Activated CD4-positive, CD25-positive, alpha-beta regulatory T cell (primary cell): ENCODE data around the gene CSAG1.
"Not testable (repeated sequence)": the region's sequence is repeated elsewhere in the genome, so short reads cannot be mapped to it uniquely, and the experiment has no call there.

Experiments
- DNase-seq, 4 experiments: peaks; one replicate each; lab custom pipeline; 2025; lab: John Stamatoyannopoulos, UW

CSAG1 gene, protein sequence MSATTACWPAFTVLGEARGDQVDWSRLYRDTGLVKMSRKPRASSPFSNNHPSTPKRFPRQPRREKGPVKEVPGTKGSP

DNA sequence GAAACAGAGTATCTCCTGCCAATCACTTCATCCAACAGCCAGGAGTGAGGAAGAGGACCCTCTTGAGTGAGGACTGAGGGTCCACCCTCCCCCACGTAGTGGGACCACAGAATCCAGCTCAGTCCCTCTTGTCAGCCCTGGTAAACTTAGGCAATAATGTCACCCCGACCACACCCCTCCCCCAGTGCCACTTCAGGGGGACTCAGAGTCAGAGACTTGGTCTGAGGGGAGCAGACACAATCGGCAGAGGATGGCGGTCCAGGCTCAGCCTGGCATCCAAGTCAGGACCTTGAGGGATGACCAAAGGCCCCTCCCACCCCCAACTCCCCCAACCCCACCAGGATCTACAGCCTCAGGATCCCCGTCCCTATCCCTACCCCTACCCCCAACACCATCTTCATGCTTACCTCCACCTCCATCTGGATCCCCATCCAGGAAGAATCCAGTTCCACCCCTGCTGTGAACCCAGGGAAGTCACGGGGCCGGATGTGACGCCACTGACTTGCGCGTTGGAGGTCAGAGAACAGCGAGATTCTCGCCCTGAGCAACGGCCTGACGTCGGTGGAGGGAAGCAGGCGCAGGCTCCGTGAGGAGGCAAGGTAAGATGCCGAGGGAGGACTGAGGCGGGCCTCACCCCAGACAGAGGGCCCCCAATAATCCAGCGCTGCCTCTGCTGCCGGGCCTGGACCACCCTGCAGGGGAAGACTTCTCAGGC lies at the start of gene CSAG1, which contains the start of gene MAGEA12:
Gene CSAG1 (minus strand): TSS at position 461 of the 715 bp plus-strand sequence. CDS start 1,261 bp downstream, outside the sequence.
Gene MAGEA12 (plus strand): TSS at position 497 of the 715 bp plus-strand sequence. CDS start 2,405 bp downstream, outside the sequence.
- no peak for DNase-seq

DNA sequence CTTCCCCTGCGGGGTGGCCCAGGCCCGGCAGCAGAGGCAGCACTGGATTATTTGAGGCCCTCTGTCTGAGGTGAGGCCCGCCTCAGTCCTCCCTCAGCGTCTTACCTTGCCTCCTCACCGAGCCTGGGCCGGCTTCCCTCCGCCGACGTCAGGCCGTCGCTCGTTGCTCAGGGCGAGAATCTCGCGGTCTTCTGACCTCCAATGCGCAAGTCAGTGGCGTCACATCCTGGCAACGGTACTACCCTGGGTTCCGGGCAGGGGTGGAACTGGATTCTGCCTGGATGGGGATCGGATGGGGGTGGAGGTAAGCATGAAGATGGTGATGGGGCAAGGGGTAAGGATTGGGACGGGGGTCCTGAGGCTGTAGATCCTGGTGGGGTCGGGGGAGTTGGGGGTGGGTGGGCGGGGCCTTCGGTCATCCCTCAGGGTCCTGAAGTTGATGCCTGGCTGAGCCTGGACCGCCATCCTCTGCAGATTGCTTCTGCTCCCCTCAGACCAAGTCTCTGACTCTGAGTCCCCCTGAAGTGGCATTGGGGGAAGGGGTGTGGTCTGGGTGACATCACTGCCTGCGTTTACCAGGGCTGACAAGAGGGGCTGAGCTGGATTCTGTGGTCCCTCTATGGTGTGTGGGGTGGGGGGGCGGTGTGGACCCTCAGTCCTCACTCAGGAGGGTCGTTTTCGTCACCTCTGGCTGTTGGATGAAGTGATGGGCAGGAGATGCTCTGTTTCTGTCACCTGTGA lies 36.2 kb upstream of the CSAG1 start, which contains the start of gene MAGEA6:
Gene MAGEA6 (minus strand): TSS at position 141 of the 741 bp plus-strand sequence. CDS start 2,039 bp downstream, outside the sequence.
- DNase-seq = not testable (repeated sequence)

DNA sequence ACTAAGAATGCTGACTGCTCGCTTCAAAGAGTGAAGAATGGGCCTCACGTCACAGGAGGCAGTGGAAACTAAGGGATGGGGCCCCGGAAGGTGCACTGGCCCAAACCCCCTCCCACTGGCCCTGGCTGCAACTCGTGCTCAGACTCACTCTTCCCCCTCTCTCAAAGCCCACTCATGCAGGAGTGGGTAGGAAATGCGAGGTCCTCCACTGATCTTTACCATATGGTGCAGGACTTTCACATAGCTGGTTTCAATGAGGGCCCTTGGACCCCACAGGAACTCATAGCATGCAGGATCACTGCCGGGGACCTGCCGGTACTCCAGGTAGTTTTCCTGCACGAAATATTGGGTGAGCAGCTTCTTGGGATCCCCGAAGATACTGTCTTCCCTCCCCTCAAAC lies 33.0 kb upstream of the CSAG1 start:
- not testable (repeated sequence) for DNase-seq

DNA sequence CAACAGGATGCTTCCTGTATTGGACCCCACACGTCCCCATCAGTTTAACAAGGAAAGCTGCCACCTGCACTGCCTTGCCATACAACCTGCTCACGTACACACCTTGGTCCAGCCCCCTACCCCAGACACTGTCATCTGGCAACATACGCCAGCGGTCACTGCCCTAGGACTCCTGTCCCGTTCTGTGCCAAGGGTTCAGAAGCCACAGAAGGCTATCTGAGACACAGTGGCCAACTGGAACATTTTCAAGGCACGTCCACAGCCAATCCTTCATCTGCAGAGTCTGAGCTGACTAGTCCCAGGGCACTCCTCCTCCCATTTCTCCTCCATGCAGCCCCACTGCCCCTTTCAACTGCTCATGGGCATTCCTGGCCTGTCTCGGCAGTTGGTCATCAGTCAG lies 28.1 kb upstream of the CSAG1 start:
- not testable (repeated sequence) for DNase-seq

DNA sequence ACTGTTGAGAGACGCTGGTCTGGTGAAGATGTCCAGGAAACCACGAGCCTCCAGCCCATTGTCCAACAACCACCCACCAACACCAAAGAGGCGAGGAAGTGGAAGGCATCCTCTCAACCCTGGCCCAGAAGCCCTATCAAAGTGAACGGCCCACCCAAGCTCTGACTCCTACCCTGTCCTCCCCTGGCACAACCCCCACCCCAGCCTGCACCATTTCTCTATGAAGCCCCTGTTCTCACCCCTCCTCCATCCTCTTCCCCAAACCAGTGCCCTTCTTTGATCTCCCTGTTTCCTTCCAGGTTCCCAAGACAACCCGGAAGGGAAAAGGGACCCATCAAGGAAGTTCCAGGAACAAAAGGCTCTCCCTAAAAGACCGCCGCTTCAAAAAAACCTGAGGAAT lies 26.0 kb upstream of the CSAG1 start:
- DNase-seq = not testable (repeated sequence)

DNA sequence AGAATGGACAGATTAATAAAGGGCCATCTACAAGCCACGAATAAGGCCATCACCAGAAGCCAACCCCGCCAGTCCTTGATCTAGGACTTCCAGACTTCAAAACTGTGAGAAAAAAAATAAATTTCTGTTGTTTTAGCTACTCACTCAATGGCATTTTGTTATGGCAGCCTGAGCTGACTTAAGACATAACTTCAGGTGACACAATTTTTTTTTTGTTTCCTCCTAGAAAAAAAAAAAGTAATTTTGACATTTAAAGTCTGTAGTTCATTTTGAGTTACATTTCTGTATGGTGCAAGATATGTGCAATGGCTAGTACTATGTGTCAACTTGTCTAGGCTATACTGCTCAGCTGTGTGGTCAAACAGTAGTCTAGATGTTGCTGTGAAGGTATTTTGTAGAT lies 25.4 kb upstream of the CSAG1 start, which contains the start of gene CSAG3:
Gene CSAG3 (plus strand): TSS at position 301 of the 400 bp plus-strand sequence.
- DNase-seq = not testable (repeated sequence)

DNA sequence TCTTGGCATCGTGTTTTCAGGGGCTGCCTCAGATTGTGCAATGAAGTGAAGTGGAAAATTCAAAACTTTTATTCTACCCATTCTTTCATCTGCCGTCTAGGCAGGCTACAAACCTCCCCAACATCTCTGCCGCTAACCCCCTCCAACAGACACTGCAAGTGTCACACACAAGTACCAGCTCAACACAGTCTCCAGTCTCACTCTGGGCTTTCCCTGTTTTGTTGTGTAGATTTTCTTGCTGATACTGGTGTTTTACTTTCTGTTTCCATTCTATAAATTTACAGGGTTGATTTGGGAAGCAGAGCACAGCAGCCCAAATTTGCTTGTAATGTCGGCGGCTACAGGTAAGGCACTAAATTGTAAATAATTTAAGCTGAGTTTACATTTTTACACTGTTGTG lies 21.4 kb upstream of the CSAG1 start:
- DNase-seq = not testable (repeated sequence)

DNA sequence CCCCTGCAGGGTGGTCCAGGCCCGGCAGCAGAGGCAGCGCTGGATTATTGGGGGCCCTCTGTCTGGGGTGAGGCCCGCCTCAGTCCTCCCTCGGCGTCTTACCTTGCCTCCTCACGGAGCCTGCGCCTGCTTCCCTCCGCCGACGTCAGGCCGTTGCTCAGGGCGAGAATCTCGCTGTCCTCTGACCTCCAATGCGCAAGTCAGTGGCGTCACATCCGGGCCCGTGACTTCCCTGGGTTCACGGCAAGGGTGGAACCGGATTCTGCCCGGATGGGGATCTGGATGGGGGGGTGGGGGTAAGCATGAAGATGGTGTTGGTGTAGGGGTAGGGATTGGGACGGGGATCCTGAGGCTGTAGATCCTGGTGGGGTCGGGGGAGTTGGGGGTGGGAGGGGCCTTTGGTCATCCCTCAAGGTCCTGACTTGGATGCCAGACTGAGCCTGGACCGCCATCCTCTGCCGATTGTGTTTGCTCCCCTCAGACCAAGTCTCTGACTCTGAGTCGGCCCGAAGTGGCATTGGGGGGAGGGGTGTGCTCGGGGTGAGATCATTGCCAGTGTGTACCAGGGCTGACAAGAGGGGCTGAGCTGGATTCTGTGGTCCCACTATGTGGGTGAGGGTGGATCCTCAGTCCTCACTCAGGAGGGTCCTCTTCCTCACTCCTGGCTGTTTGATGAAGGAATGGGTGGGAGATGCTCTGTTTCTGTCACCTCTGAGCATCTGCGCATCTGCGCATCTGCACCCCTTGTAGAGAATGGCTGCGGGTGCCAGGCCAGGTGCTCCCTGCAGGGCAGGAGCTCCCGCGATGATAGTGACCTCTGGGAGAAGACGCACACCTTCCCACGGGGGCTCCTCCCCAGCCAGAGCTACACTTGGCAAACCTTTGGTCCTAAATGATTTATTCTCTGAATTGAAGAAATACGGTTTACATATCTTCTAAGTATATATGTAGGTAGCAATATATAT lies 20.4 kb upstream of the CSAG1 start, which contains the start of gene MAGEA2:
Gene MAGEA2 (minus strand): TSS at position 157 of the 965 bp plus-strand sequence. CDS start 2,479 bp downstream, outside the sequence.
- not testable (repeated sequence) for DNase-seq

DNA sequence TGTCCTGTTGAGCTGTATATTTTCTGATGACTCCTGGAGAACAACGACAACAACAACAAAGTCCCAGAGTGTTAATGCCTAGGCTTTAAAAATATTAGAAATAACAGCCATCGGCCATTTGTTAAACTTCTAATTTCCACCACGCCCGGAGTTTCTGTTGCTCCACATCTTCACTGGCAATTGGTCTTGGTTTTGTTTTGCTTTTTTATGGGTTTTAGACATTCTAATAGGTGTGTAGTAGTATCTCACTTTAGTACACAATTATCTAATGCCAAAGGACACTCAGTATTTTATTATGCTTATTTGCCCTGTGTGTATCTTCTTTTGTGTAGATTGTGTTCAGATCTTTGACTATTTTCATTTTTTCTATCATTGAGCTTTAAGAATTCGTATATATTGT lies 5.0 kb upstream of the CSAG1 start:
- no peak for DNase-seq

DNA sequence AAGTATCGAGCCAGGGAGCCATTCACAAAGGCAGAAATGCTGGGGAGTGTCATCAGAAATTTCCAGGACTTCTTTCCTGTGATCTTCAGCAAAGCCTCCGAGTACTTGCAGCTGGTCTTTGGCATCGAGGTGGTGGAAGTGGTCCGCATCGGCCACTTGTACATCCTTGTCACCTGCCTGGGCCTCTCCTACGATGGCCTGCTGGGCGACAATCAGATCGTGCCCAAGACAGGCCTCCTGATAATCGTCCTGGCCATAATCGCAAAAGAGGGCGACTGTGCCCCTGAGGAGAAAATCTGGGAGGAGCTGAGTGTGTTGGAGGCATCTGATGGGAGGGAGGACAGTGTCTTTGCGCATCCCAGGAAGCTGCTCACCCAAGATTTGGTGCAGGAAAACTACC lies 3.0 kb upstream of the CSAG1 start:
- not testable (repeated sequence) for DNase-seq

DNA sequence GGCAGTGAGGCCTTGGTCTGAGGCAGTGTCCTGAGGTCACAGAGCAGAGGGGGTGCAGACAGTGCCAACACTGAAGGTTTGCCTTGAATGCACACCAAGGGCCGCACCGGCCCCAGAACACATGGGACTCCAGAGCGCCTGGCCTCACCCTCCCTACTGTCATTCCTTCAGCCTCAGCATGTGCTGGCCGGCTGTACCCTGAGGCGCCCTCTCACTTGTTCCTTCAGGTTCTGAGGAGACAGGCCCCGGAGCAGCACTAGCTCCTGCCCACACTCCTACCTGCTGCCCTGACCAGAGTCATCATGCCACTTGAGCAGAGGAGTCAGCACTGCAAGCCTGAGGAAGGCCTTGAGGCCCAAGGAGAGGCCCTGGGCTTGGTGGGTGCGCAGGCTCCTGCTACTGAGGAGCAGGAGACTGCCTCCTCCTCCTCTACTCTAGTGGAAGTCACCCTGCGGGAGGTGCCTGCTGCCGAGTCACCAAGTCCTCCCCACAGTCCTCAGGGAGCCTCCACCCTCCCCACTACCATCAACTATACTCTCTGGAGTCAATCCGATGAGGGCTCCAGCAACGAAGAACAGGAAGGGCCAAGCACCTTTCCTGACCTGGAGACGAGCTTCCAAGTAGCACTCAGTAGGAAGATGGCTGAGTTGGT lies 2.5 kb upstream of the CSAG1 start:
- no peak for DNase-seq

DNA sequence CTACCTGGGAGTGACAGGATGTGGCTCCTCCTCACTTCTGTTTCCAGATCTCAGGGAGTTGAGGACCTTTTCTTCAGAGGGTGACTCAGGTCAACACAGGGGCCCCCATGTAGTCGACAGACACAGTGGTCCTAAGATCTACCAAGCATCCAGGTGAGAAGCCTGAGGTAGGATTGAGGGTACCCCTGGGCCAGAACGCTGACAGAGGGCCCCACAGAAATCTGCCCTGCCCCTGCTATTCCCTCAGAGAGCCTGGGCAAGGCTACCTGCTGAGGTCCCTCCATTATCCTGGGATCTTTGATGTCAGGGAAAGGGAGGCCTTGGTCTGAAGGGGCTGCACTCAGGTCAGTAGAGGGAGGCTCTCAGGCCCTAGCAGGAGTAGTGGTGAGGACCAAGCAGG lies 1.6 kb upstream of the CSAG1 start:
- DNase-seq = no peak

DNA sequence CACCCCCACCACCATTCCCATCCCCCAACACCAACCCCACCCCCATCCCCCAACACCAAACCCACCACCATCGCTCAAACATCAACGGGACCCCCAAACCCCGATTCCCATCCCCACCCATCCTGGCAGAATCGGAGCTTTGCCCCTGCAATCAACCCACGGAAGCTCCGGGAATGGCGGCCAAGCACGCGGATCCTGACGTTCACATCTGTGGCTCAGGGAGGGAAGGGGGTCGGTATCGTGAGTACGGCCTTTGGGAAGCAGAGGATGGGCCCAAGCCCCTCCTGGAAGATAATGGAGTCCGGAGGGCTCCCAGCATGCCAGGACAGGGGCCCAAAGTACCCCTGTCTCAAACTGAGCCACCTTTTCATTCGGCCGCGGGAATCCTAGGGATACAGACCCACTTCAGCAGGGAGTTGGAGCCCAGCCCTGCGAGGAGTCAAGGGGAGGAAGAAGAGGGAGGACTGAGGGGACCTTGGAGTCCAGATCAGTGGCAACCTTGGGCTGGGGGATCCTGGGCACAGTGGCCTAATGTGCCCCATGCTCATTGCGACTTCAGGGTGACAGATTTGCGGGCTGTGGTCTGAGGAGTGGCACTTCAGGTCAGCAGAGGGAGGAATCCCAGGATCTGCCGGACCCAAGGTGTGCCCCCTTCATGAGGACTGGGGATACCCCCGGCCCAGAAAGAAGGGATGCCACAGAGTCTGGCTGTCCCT lies 780 bp upstream of the CSAG1 start:
- DNase-seq = not testable (repeated sequence)

DNA sequence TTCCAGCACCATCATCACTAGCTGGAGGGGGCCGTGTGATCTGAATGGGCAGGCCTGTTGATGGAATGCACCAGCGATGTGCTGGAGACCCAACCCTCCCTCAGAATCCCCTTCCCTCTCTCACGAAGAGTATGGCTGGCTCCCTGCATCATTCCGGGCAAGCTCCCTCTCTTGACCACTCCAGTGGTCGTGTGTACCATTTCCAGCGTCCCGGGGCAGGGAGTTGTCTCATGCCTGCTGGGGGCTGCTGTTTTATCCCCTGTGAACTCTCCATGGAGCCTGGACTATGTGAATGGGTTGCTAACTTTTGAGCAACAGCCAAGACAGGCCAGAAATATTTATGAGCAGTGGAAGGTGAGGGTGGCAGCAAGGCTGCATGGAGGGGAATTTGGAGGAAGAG lies 8.1 kb downstream of the CSAG1 start:
- no peak for DNase-seq

DNA sequence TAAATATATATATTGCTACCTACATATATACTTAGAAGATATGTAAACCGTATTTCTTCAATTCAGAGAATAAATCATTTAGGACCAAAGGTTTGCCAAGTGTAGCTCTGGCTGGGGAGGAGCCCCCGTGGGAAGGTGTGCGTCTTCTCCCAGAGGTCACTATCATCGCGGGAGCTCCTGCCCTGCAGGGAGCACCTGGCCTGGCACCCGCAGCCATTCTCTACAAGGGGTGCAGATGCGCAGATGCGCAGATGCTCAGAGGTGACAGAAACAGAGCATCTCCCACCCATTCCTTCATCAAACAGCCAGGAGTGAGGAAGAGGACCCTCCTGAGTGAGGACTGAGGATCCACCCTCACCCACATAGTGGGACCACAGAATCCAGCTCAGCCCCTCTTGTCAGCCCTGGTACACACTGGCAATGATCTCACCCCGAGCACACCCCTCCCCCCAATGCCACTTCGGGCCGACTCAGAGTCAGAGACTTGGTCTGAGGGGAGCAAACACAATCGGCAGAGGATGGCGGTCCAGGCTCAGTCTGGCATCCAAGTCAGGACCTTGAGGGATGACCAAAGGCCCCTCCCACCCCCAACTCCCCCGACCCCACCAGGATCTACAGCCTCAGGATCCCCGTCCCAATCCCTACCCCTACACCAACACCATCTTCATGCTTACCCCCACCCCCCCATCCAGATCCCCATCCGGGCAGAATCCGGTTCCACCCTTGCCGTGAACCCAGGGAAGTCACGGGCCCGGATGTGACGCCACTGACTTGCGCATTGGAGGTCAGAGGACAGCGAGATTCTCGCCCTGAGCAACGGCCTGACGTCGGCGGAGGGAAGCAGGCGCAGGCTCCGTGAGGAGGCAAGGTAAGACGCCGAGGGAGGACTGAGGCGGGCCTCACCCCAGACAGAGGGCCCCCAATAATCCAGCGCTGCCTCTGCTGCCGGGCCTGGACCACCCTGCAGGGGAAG lies 19.4 kb downstream of the CSAG1 start, which contains the start of gene MAGEA2B:
Gene MAGEA2B (plus strand): TSS at position 814 of the 973 bp plus-strand sequence. CDS start 2,479 bp downstream, outside the sequence.
- not testable (repeated sequence) for DNase-seq

DNA sequence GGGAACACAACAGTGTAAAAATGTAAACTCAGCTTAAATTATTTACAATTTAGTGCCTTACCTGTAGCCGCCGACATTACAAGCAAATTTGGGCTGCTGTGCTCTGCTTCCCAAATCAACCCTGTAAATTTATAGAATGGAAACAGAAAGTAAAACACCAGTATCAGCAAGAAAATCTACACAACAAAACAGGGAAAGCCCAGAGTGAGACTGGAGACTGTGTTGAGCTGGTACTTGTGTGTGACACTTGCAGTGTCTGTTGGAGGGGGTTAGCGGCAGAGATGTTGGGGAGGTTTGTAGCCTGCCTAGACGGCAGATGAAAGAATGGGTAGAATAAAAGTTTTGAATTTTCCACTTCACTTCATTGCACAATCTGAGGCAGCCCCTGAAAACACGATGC lies 20.3 kb downstream of the CSAG1 start:
- not testable (repeated sequence) for DNase-seq

DNA sequence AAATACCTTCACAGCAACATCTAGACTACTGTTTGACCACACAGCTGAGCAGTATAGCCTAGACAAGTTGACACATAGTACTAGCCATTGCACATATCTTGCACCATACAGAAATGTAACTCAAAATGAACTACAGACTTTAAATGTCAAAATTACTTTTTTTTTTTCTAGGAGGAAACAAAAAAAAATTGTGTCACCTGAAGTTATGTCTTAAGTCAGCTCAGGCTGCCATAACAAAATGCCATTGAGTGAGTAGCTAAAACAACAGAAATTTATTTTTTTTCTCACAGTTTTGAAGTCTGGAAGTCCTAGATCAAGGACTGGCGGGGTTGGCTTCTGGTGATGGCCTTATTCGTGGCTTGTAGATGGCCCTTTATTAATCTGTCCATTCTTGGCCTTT lies 24.3 kb downstream of the CSAG1 start, which contains the start of gene CSAG2:
Gene CSAG2 (minus strand): TSS at position 101 of the 400 bp plus-strand sequence. CDS start 161 bp downstream, outside the sequence.
- DNase-seq = not testable (repeated sequence)

DNA sequence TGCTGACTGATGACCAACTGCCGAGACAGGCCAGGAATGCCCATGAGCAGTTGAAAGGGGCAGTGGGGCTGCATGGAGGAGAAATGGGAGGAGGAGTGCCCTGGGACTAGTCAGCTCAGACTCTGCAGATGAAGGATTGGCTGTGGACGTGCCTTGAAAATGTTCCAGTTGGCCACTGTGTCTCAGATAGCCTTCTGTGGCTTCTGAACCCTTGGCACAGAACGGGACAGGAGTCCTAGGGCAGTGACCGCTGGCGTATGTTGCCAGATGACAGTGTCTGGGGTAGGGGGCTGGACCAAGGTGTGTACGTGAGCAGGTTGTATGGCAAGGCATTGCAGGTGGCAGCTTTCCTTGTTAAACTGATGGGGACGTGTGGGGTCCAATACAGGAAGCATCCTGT lies 27.0 kb downstream of the CSAG1 start:
- not testable (repeated sequence) for DNase-seq

DNA sequence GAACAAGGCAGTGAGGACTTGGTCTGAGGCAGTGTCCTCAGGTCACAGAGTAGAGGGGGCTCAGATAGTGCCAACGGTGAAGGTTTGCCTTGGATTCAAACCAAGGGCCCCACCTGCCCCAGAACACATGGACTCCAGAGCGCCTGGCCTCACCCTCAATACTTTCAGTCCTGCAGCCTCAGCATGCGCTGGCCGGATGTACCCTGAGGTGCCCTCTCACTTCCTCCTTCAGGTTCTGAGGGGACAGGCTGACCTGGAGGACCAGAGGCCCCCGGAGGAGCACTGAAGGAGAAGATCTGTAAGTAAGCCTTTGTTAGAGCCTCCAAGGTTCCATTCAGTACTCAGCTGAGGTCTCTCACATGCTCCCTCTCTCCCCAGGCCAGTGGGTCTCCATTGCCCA lies 33.1 kb downstream of the CSAG1 start:
- not testable (repeated sequence) for DNase-seq
